DOHH2 (cell line): ENCODE data around the gene NDRG3.

Experiments
- H3F3A ChIP-seq: fragments of 200-600 bp; sonication (generic), shearing (Covaris generic); 2 replicates; pipeline ENCODE4 v1.6.0; 2016; ENCODE audit warnings: antibody characterized with exemption, mild to moderate bottlenecking; ENCODE audit not compliant: control insufficient read depth, insufficient read depth
- H3K27ac ChIP-seq: fragments of 200-600 bp; sonication (generic); 2 replicates; pipeline ENCODE4 v1.5.1; 2014; ENCODE audit warnings: low read depth, mild to moderate bottlenecking, low read length, moderate library complexity
- H3K27me3 ChIP-seq: fragments of 200-600 bp; sonication (generic); 2 replicates; pipeline ENCODE4 v1.6.1; 2014; ENCODE audit warnings: mild to moderate bottlenecking, low read length, mixed read lengths; ENCODE audit not compliant: control insufficient read depth
- H3K36me3 ChIP-seq: fragments of 200-600 bp; sonication (generic); 2 replicates; pipeline ENCODE4 v1.6.1; 2014; ENCODE audit warnings: mild to moderate bottlenecking, low read length, moderate library complexity, mixed read lengths; ENCODE audit not compliant: control insufficient read depth
- H3K4me1 ChIP-seq: fragments of 200-600 bp; sonication (generic); 2 replicates; pipeline ENCODE4 v1.6.1; 2014; ENCODE audit warnings: mild to moderate bottlenecking, low read length, mixed read lengths; ENCODE audit not compliant: control insufficient read depth
- H3K4me2 ChIP-seq: fragments of 200-600 bp; sonication (generic); 2 replicates; pipeline ENCODE4 v1.6.0; 2014; ENCODE audit warnings: mild to moderate bottlenecking, low read length, moderate library complexity
- H3K4me3 ChIP-seq: fragments of 200-600 bp; sonication (generic); 2 replicates; pipeline ENCODE4 v1.5.1; 2014; ENCODE audit warnings: mild to moderate bottlenecking, low read length, mixed read lengths
- H3K79me2 ChIP-seq: fragments of 200-600 bp; sonication (generic); 2 replicates; pipeline ENCODE4 v1.6.1; 2014; ENCODE audit warnings: mild to moderate bottlenecking, low read length, mixed read lengths; ENCODE audit not compliant: control insufficient read depth
- H3K9me2 ChIP-seq: fragments of 200-600 bp; sonication (generic); replicated peaks from 2 replicates; pipeline ENCODE4 v1.6.1; 2014; ENCODE audit warnings: mild to moderate bottlenecking, low read length, mixed read lengths; ENCODE audit not compliant: control insufficient read depth
- H3K9me3 ChIP-seq: fragments of 200-600 bp; sonication (generic); 2 replicates; pipeline ENCODE4 v1.6.1; 2014; ENCODE audit warnings: antibody characterized with exemption, low read length, mixed read lengths; ENCODE audit not compliant: control insufficient read depth, insufficient read depth
- H4K20me1 ChIP-seq: fragments of 200-600 bp; sonication (generic); 2 replicates; pipeline ENCODE4 v1.6.0; 2014; ENCODE audit warnings: low read depth, mild to moderate bottlenecking, antibody characterized with exemption, low read length, moderate library complexity; ENCODE audit not compliant: control insufficient read depth, insufficient read depth
- CTCF ChIP-seq: fragments of 200-600 bp; sonication (generic); IDR thresholded peaks from one replicate; pipeline ENCODE4 v1.5.1; 2014; ENCODE audit warnings: antibody characterized with exemption, mild to moderate bottlenecking, low read depth, low read length; ENCODE audit not compliant: poor library complexity, severe bottlenecking
- EZH2phosphoT487 ChIP-seq: fragments of 200-600 bp; sonication (generic); IDR thresholded peaks from 2 replicates; pipeline ENCODE4 v1.6.1; 2017; ENCODE audit warnings: borderline replicate concordance, mild to moderate bottlenecking, antibody characterized with exemption, low read length, moderate library complexity, mixed read lengths

Gene NDRG3

GRCh38 chr20:36785308-36785707, 39.4 kb upstream of the NDRG3 start:
- H3K27me3 ChIP-seq: no peaks in the 10 kb centered on the region
- no peaks in the 10 kb centered on the region for H4K20me1 ChIP-seq
- H3K36me3 ChIP-seq: no peaks in the 10 kb centered on the region
- no peaks in the 10 kb centered on the region for H3K79me2 ChIP-seq
- no peak for TF ChIP-seq EZH2phosphoT487
- TF ChIP-seq CTCF: no peak
- no peaks in the 10 kb centered on the region for H3K9me2 ChIP-seq
- H3K4me1 ChIP-seq: no peaks in the 10 kb centered on the region
- H3K4me3 ChIP-seq: no peak overlapping the region
- no peak overlapping the region for H3K27ac ChIP-seq
- H3K9me3 ChIP-seq: no peaks in the 10 kb centered on the region
- H3F3A ChIP-seq: no peaks in the 10 kb centered on the region
- H3K4me2 ChIP-seq: no peak overlapping the region

- Histone ChIP-seq H3K4me2 (no peak overlapping the region), H3K27me3 (no peaks in the 10 kb centered on the region), H3K36me3 (no peaks in the 10 kb centered on the region), H3K27ac (no peak overlapping the region), H3K79me2 (no peaks in the 10 kb centered on the region), H4K20me1 (no peaks in the 10 kb centered on the region), H3K4me1 (no peaks in the 10 kb centered on the region), H3K4me3 (no peak overlapping the region), H3F3A (no peaks in the 10 kb centered on the region), H3K9me2 (no peaks in the 10 kb centered on the region), H3K9me3 (no peaks in the 10 kb centered on the region)
- TF ChIP-seq EZH2phosphoT487 (no peak), CTCF (no peak)
Observed at GRCh38 chr20:36784900-36785299, 39.0 kb upstream of the NDRG3 start.

GRCh38 chr20:36784116-36784515, 38.2 kb upstream of the NDRG3 start:
- no peaks in the 10 kb centered on the region for H3K36me3 ChIP-seq
- TF ChIP-seq CTCF (no peak), EZH2phosphoT487 (no peak)
- no peaks in the 10 kb centered on the region for H3K9me3 ChIP-seq

GRCh38 chr20:36779656-36780025, 33.8 kb upstream of the NDRG3 start:
- no peaks in the 10 kb centered on the region for H3K79me2 ChIP-seq
- TF ChIP-seq EZH2phosphoT487: no peak
- no peak for TF ChIP-seq CTCF
- H3K4me3 ChIP-seq: no peak overlapping the region
- H3K4me1 ChIP-seq: no peaks in the 10 kb centered on the region
- no peaks in the 10 kb centered on the region for H3K27me3 ChIP-seq
- H4K20me1 ChIP-seq: no peaks in the 10 kb centered on the region
- no peak overlapping the region for H3K27ac ChIP-seq
- H3K4me2 ChIP-seq: no peak overlapping the region
- H3F3A ChIP-seq: no peaks in the 10 kb centered on the region
- H3K36me3 ChIP-seq: no peaks in the 10 kb centered on the region
- no peaks in the 10 kb centered on the region for H3K9me2 ChIP-seq
- H3K9me3 ChIP-seq: no peaks in the 10 kb centered on the region

More at GRCh38 chr20:36784116-36784515, 38.2 kb upstream of the NDRG3 start:
- Histone ChIP-seq H3K27ac (no peak overlapping the region), H3K4me2 (no peak overlapping the region), H3F3A (no peaks in the 10 kb centered on the region), H3K4me1 (no peaks in the 10 kb centered on the region), H3K4me3 (no peak overlapping the region), H4K20me1 (no peaks in the 10 kb centered on the region), H3K79me2 (no peaks in the 10 kb centered on the region), H3K27me3 (no peaks in the 10 kb centered on the region), H3K9me2 (no peaks in the 10 kb centered on the region)
